Left renal cortex interstitium (tissue), 4 donors: ENCODE results near the gene RAI1. TPM values are rescaled to one million over a fixed set of nuclear protein-coding genes. Genes with fewer than 3 reads are reported as not detected.
"Not testable (repeated sequence)": the region's sequence is repeated elsewhere in the genome, so short reads cannot be mapped to it uniquely, and the experiment has no call there.

Experiments used
- DNase-seq, 4 donors: peaks; one replicate each; pipeline ENCODE4 v3.0.0-alpha.2; 2013; ENCODE audit warnings: low read depth in 4 of 4, low spot score in 2 of 4, missing footprints in 1 of 4
- polyA plus RNA-seq, 4 donors: library from polyadenylated mRNA; unstranded; fragments of 120-200 nt; gene quantifications; one replicate each; pipeline ENCODE4 v1.2.1, GENCODE V29; 2013; ENCODE audit not compliant: insufficient read length in 4 of 4

RAI1 gene
- 10 to 100 TPM; 17.2 to 46.9 (median 33.0) TPM for polyA plus RNA-seq

- peak in 1 of 4 donors; percentile 64 for DNase-seq
These were observed at the start of gene RAI1 for GRCh38 chr17:17681187-17681743. Gene RAI1 (plus strand): TSS chr17:17681458. CDS start chr17:17792949, 111,491 bp downstream.

- not testable (repeated sequence) for DNase-seq
These were observed 48.6 kb upstream of the RAI1 start for GRCh38 chr17:17632690-17633089.

- no peak for DNase-seq
These were observed 47.9 kb upstream of the RAI1 start for GRCh38 chr17:17633310-17633709.

GRCh38 chr17:17635126-17635525, 46.1 kb upstream of the RAI1 start:
- no peak for DNase-seq

GRCh38 chr17:17635537-17636271, 45.6 kb upstream of the RAI1 start:
- not testable (repeated sequence) for DNase-seq

- DNase-seq: no peak
These were observed 44.9 kb upstream of the RAI1 start for GRCh38 chr17:17636272-17636885.

- DNase-seq: no peak
These were observed 42.8 kb upstream of the RAI1 start for GRCh38 chr17:17638467-17638866.

GRCh38 chr17:17639661-17640270, 41.5 kb upstream of the RAI1 start:
- not testable (repeated sequence) for DNase-seq

- DNase-seq: peak; percentile 51 to 66 (median 60)
These were observed 39.4 kb upstream of the RAI1 start for GRCh38 chr17:17641621-17642409.

GRCh38 chr17:17645148-17645547, 36.1 kb upstream of the RAI1 start:
- not testable (repeated sequence) for DNase-seq

GRCh38 chr17:17645961-17646360, 35.3 kb upstream of the RAI1 start:
- no peak for DNase-seq

GRCh38 chr17:17647524-17648178, 33.6 kb upstream of the RAI1 start:
- DNase-seq: no peak

GRCh38 chr17:17648762-17649161, 32.5 kb upstream of the RAI1 start:
- no peak for DNase-seq

- no peak for DNase-seq
These were observed 30.3 kb upstream of the RAI1 start for GRCh38 chr17:17650959-17651358.

- DNase-seq: no peak
These were observed 27.9 kb upstream of the RAI1 start for GRCh38 chr17:17653343-17653742.

GRCh38 chr17:17659340-17659739, 21.9 kb upstream of the RAI1 start:
- no peak for DNase-seq

GRCh38 chr17:17661134-17661533, 20.1 kb upstream of the RAI1 start:
- DNase-seq: no peak

GRCh38 chr17:17661834-17662385, 19.3 kb upstream of the RAI1 start:
- no peak for DNase-seq

- DNase-seq: no peak
These were observed 17.8 kb upstream of the RAI1 start for GRCh38 chr17:17663160-17664063.
